Heart right ventricle (tissue), 16 donors: ENCODE results near the gene SOCS3. TPM values are rescaled to one million over a fixed set of nuclear protein-coding genes. Genes with fewer than 3 reads are reported as not detected.

ENCODE experiments used
- ATAC-seq, 8 donors: fragments of 200-7000 bp; cut with Tn5 transposase; one replicate each; pipeline ENCODE4 v1.9.1; 2020; ENCODE audit warnings: mild to moderate bottlenecking in 8 of 8, moderate library complexity in 8 of 8, moderate number of reproducible peaks in 1 of 8
- DNase-seq, 2 donors: peaks; one replicate each; pipeline ENCODE4 v3.0.0-alpha.2; 2020
- H3K27ac ChIP-seq, 10 donors: fragments of 200-600 bp; sonication (generic) in 2 of 10; one replicate each; pipeline versions ENCODE4 v1.5.0 to v1.8.0; 2020 to 2022; ENCODE audit warnings: mild to moderate bottlenecking in 3 of 10
- H3K27me3 ChIP-seq, 7 donors: fragments of 200-600 bp; one replicate each; pipeline ENCODE4 v1.8.0; 2021 to 2022; ENCODE audit warnings: mild to moderate bottlenecking in 2 of 7
- H3K36me3 ChIP-seq, 9 donors: fragments of 200-600 bp; sonication (generic) in 1 of 9; one replicate each; pipeline versions ENCODE4 v1.5.0 to v1.8.0; 2020 to 2022; ENCODE audit warnings: mild to moderate bottlenecking in 2 of 9
- H3K4me1 ChIP-seq, 9 donors: fragments of 200-600 bp; sonication (generic) in 1 of 9; one replicate each; pipeline versions ENCODE4 v1.5.0 to v1.8.0; 2020 to 2022; ENCODE audit warnings: mild to moderate bottlenecking in 4 of 9
- H3K4me3 ChIP-seq, 10 donors: fragments of 200-600 bp; sonication (generic) in 2 of 10; one replicate each; pipeline versions ENCODE4 v1.5.0 to v1.8.0; 2020 to 2022; ENCODE audit warnings: mild to moderate bottlenecking in 7 of 10, moderate library complexity in 2 of 10
- H3K9me3 ChIP-seq, 11 donors: fragments of 200-600 bp in 10 of 11; sonication (generic) in 2 of 11; one replicate each; pipeline versions ENCODE4 v1.5.0 to v1.8.0; 2013 to 2022; ENCODE audit warnings: mild to moderate bottlenecking in 2 of 11, control low read depth in 1 of 11, moderate library complexity in 1 of 11
- CTCF ChIP-seq, 9 donors: fragments of 200-600 bp; sonication (generic) in 2 of 9; IDR thresholded peaks; one replicate each; pipeline versions ENCODE4 v1.5.0 to v1.8.0; 2021 to 2022; ENCODE audit warnings: antibody characterized with exemption in 9 of 9, mild to moderate bottlenecking in 5 of 9, moderate library complexity in 1 of 9
- WGBS, 2 donors: extraction: QIAGEN DNeasy Blood & Tissue Kit; methylation state at CpG; one replicate each; pipeline ENCODE4 v1.1.7; 2013; ENCODE audit warnings: inconsistent platforms in 1 of 2; 5-methylcytosine and 5-hydroxymethylcytosine counted together
- intact Hi-C, 10 donors: fragments of 100-400 bp; cut with DNase I; formaldehyde crosslinking; loops; one replicate each; pipeline versions ENCODE4 v1.11.1 to v1.14.2; 2022
- long read RNA-seq, 3 donors: library from polyadenylated mRNA; unstranded; transcript quantifications; one replicate each; pipeline ENCODE4 v2.0.0, GENCODE V29; 2020 to 2021
- polyA plus RNA-seq, 2 donors: library from polyadenylated mRNA; stranded (reverse); fragments of 200-250 nt; gene quantifications; one replicate each; pipeline ENCODE4 v1.2.3, GENCODE V29; 2013
- total RNA-seq, 10 donors: library from RNA; stranded (reverse); fragmentation: NEBNext Ultra II Directional in 3 of 10; extraction: Animal tissue kit (Norgen Biotek cat#: 25700) in 3 of 10; gene quantifications; one replicate each; pipeline versions ENCODE4 v1.2.1 to v1.2.4, GENCODE V29; 2021 to 2023
- donor health status: Arrhythmogenic right ventricular cardiomyopathy.
- donor health status: ischemic (EF 13 %, LVEDD 7.1; RV severe dilation, severe dysfunction).
- donor health status: healthy with polysubstance abuse.
- donor health status: DM: no; HTN: yes; CAD: no.
- donor health status: DM: no; HTN: no; CAD: no.
- donor health status: ischemic (EF 25% LVEDD 6.9; RV normal size, moderate dysfunction).
- donor health status: ischemic (EF 25% LVEDD 5.7; RV mildly dilated, moderate dysfunction).
- donor health status: healthy.
- donor health status: DM: yes; HTN: yes; CAD: no.
- donor health status: Ischemic cardiomyopathy.
- donor health status: ischemic (EF 35%, LVEDD 5.7; RV mildly dilated, moderate dysfunction).
- donor health status: nonischemic (EF 11% LVEDD 7.7; RV severe dilation, severe dysfunction).
- donor health status: DM: yes; HTN: yes; CAD: no.
- donor health status: PGD.
- donor health status: ischemic (EF 29% LVEDD 5.4; RV normal size, mild dysfunction).
- donor health status: nonischemic (EF 23%, LVEDD 6.1; RV moderate dilation, normal function).

SOCS3 gene
- total RNA-seq (100 to 1,000 TPM in 2 of 10 donors, 10 to 100 TPM in 6, 1 to 10 TPM in 2; 7.7 to 189 (median 17.0) TPM), polyA plus RNA-seq (10 to 100 TPM; 13.5 to 30.2 TPM)
- long read RNA-seq, donor 1, transcript SOCS3-201 (2 exons, 2,734 nt) = major isoform, 58 of 70 reads
- long read RNA-seq, donor 1, partial matches to known transcripts = 0 of 70 reads
- long read RNA-seq, donor 1, other reads (novel, unspliced or antisense) = 12 of 70 reads
- long read RNA-seq, donor 2, transcript SOCS3-201 (2 exons, 2,734 nt) = major isoform, 74 of 99 reads
- long read RNA-seq, donor 2, partial matches to known transcripts = 0 of 99 reads
- long read RNA-seq, donor 2, other reads (novel, unspliced or antisense) = 25 of 99 reads
- long read RNA-seq, donor 3, transcript SOCS3-201 (2 exons, 2,734 nt) = major isoform, 143 of 450 reads
- long read RNA-seq, donor 3, partial matches to known transcripts = 0 of 450 reads
- long read RNA-seq, donor 3, other reads (novel, unspliced or antisense) = 307 of 450 reads

GRCh38 chr17:78359997-78360370 is at the start of gene SOCS3:
Gene SOCS3, minus strand, starts transcription at chr17:78360077. Its CDS starts 982 bp downstream, at chr17:78359095.
- H3K4me3 ChIP-seq = peak within 1 kb of the TSS; percentile 59 to 94 (median 86)
- peaks cover 15 to 54% (median 41%) of the 10 kb centered on the region in 9 donors for H3K4me1 ChIP-seq
- 1 to 2% methylated on average over 36 to 59 of the region's 59 CpGs for WGBS, 2 donors
- H3K27me3 ChIP-seq = no peaks in the 10 kb centered on the region
- H3K36me3 ChIP-seq = peaks cover 0 to 44% (median 10%) of the 10 kb centered on the region in 9 donors
- ATAC-seq = peak; percentile 74 to 91 (median 84)
- peak within 1 kb of the TSS; percentile 86 to 100 (median 96) for H3K27ac ChIP-seq
- TF ChIP-seq CTCF (IDR thresholded peaks at IDR 0.05) = no peak
- intact Hi-C loops = loop anchor here in 9 of 10 donors (1.0 to 5.0 kb wide), 11 partner anchors 35 to 73 kb away; no protein-coding TSS in a partner anchor
- peak; percentile 95 to 96 for DNase-seq
- H3K9me3 ChIP-seq = no peaks in the 10 kb centered on the region

GRCh38 chr17:78409191-78409928 is 49.5 kb upstream of the SOCS3 start:
- WGBS, 2 donors = 65 to 66% methylated on average over 12 of the region's 12 CpGs
- H3K4me3 ChIP-seq = no peak overlapping the region
- no peaks in the 10 kb centered on the region for H3K27me3 ChIP-seq
- peaks cover 20 to 75% (median 62%) of the 10 kb centered on the region in 9 donors for H3K4me1 ChIP-seq
- DNase-seq (no peak), ATAC-seq (no peak)
- H3K9me3 ChIP-seq = no peaks in the 10 kb centered on the region
- intact Hi-C loops = no loop called here
- H3K36me3 ChIP-seq = peaks cover 0 to 71% (median 11%) of the 10 kb centered on the region in 9 donors
- no peak for TF ChIP-seq CTCF (IDR thresholded peaks at IDR 0.05)
- H3K27ac ChIP-seq = peak overlapping the region in 3 of 10 donors; percentile 18 to 45 (median 41)

- intact Hi-C loops = no loop called here
- no peaks in the 10 kb centered on the region for H3K9me3 ChIP-seq
- H3K27me3 ChIP-seq = no peaks in the 10 kb centered on the region
- peaks cover 18 to 67% (median 54%) of the 10 kb centered on the region in 9 donors for H3K4me1 ChIP-seq
- no peak overlapping the region for H3K4me3 ChIP-seq
- H3K27ac ChIP-seq = peak overlapping the region in 3 of 10 donors; percentile 18 to 45 (median 41)
- 84 to 86% methylated on average over 23 of the region's 23 CpGs for WGBS, 2 donors
- DNase-seq (no peak), ATAC-seq (no peak)
- peaks cover 0 to 79% (median 19%) of the 10 kb centered on the region in 9 donors for H3K36me3 ChIP-seq
- no peak for TF ChIP-seq CTCF (IDR thresholded peaks at IDR 0.05)
Observed at GRCh38 chr17:78408476-78409050, 48.7 kb upstream of the SOCS3 start.
